CD14-positive monocyte (primary cell): ENCODE data around the gene ERI2. TPM values are rescaled to one million over a fixed set of nuclear protein-coding genes. Genes with fewer than 3 reads are reported as not detected.

Experiments
- DNase-seq, 3 donors: peaks; one replicate each; pipeline ENCODE4 v3.0.0-alpha.2; 2011 to 2022
- H2AFZ ChIP-seq: 2 replicates; pipeline ENCODE4 v1.6.0; 2012; ENCODE audit warnings: mild to moderate bottlenecking, low read depth, low read length, inconsistent platforms; ENCODE audit not compliant: insufficient read depth, poor library complexity, severe bottlenecking
- H3K27ac ChIP-seq, 2 donors: 1 replicate in 1 of 2; 2 replicates in 1 of 2; pipeline ENCODE4 v1.5.1; 2012 to 2013; ENCODE audit warnings: low read length in 2 of 2, control low read depth in 1 of 2, inconsistent platforms in 1 of 2, low read depth in 1 of 2, mild to moderate bottlenecking in 1 of 2
- H3K27me3 ChIP-seq, 2 donors: one replicate each; pipeline versions ENCODE4 v1.6.0 to v1.6.1; 2011 to 2013; ENCODE audit warnings: low read length in 2 of 2; ENCODE audit not compliant: control insufficient read depth in 2 of 2, insufficient read depth in 2 of 2
- H3K36me3 ChIP-seq, 2 donors: replicated peaks in 1 of 2; 1 replicate in 1 of 2; 2 replicates in 1 of 2; pipeline versions ENCODE4 v1.5.1 to v1.6.1; 2012 to 2013; ENCODE audit warnings: low read length in 2 of 2, control low read depth in 1 of 2, inconsistent platforms in 1 of 2, mild to moderate bottlenecking in 1 of 2; ENCODE audit not compliant: insufficient read depth in 2 of 2, control insufficient read depth in 1 of 2
- H3K4me1 ChIP-seq, 2 donors: 1 replicate in 1 of 2; 2 replicates in 1 of 2; pipeline versions ENCODE4 v1.5.1 to v1.6.1; 2012 to 2013; ENCODE audit warnings: low read length in 2 of 2, control low read depth in 1 of 2, inconsistent platforms in 1 of 2, mild to moderate bottlenecking in 1 of 2, moderate library complexity in 1 of 2; ENCODE audit not compliant: insufficient read depth in 2 of 2, control insufficient read depth in 1 of 2
- H3K4me2 ChIP-seq: replicated peaks from 2 replicates; pipeline ENCODE3; 2012; ENCODE audit warnings: low read length, moderate library complexity, mild to moderate bottlenecking; ENCODE audit not compliant: poor library complexity, severe bottlenecking; ENCODE audit errors: extremely low read depth
- H3K4me3 ChIP-seq, 3 experiments: fragments of 200-600 bp in 1 of 3; sonication (generic) in 1 of 3; replicated peaks in 1 of 3; 1 replicate in 2 of 3; 2 replicates in 1 of 3; pipeline ENCODE4 v1.5.1; 2011 to 2013; ENCODE audit warnings: low read length in 3 of 3, mild to moderate bottlenecking in 3 of 3, control low read depth in 2 of 3, low read depth in 2 of 3, inconsistent platforms in 1 of 3, moderate library complexity in 1 of 3
- H3K79me2 ChIP-seq: 2 replicates; pipeline ENCODE4 v1.6.0; 2012; ENCODE audit warnings: mild to moderate bottlenecking, control low read depth, inconsistent platforms, low read length, moderate library complexity; ENCODE audit not compliant: insufficient read depth
- H3K9ac ChIP-seq: 2 replicates; pipeline ENCODE4 v1.6.0; 2017; ENCODE audit warnings: low read length, mild to moderate bottlenecking; ENCODE audit not compliant: insufficient read depth, poor library complexity, severe bottlenecking
- H3K9me3 ChIP-seq, 2 donors: replicated peaks in 1 of 2; 1 replicate in 1 of 2; 2 replicates in 1 of 2; pipeline versions ENCODE4 v1.5.1 to v1.6.1; 2012 to 2013; ENCODE audit warnings: low read length in 2 of 2, control low read depth in 1 of 2; ENCODE audit not compliant: control insufficient read depth in 1 of 2, insufficient read depth in 1 of 2
- H4K20me1 ChIP-seq: 2 replicates; pipeline ENCODE4 v1.6.0; 2012; ENCODE audit warnings: mild to moderate bottlenecking, low read length, control low read depth, moderate library complexity; ENCODE audit not compliant: insufficient read depth
- H3K27ac Mint-ChIP-seq, 7 donors: one replicate each; pipeline ENCODE4 v1.8.0; 2020; ENCODE audit warnings: mild to moderate bottlenecking in 7 of 7, mixed read lengths in 7 of 7, moderate library complexity in 6 of 7, inconsistent platforms in 2 of 7
- H3K27me3 Mint-ChIP-seq, 3 donors: one replicate each; pipeline ENCODE4 v1.8.0; 2021 to 2022; ENCODE audit warnings: low read depth in 3 of 3, mild to moderate bottlenecking in 3 of 3, mixed read lengths in 3 of 3, moderate library complexity in 3 of 3, inconsistent platforms in 1 of 3
- H3K36me3 Mint-ChIP-seq, 2 donors: one replicate each; pipeline ENCODE4 v1.8.0; 2020; ENCODE audit warnings: mixed read lengths in 2 of 2, inconsistent platforms in 1 of 2, mild to moderate bottlenecking in 1 of 2
- H3K4me1 Mint-ChIP-seq: one replicate; pipeline ENCODE4 v1.8.0; 2020; ENCODE audit warnings: mild to moderate bottlenecking, mixed read lengths
- H3K4me3 Mint-ChIP-seq, 2 donors: one replicate each; pipeline ENCODE4 v1.8.0; 2020; ENCODE audit warnings: mild to moderate bottlenecking in 2 of 2, mixed read lengths in 2 of 2, moderate library complexity in 1 of 2
- H3K9me3 Mint-ChIP-seq, 7 donors: one replicate each; pipeline ENCODE4 v1.8.0; 2020 to 2022; ENCODE audit warnings: mixed read lengths in 7 of 7, mild to moderate bottlenecking in 6 of 7, moderate library complexity in 6 of 7, inconsistent platforms in 2 of 7
- WGBS: methylation state at CpG from one replicate; pipeline ENCODE4 v1.1.5; 2013; ENCODE audit warnings: missing lambda C conversion rate; ENCODE audit not compliant: insufficient coverage; 5-methylcytosine and 5-hydroxymethylcytosine counted together
- intact Hi-C, 2 donors: fragments of 100-400 bp; cut with micrococcal nuclease; formaldehyde crosslinking; loops; one replicate each; pipeline versions ENCODE4 v1.15.0 to v1.15.1; 2023
- polyA plus RNA-seq, 3 donors: library from polyadenylated mRNA; depleted of rRNA in 1 of 3; unstranded in 2 of 3; stranded (reverse) in 1 of 3; fragments of 300-500 nt in 2 of 3; fragments of >200 nt in 1 of 3; fragmentation: Illumina TruSeq in 2 of 3; gene quantifications; 1 replicate in 2 of 3; 2 replicates in 1 of 3; pipeline ENCODE4 v1.2.3, GENCODE V29; 2012 to 2021
- TF ChIP-seq, protein P1 (sequence below): fragments of 200-600 bp; IDR thresholded peaks from one replicate; pipeline ENCODE4 v1.8.0; 2022; ENCODE audit warnings: antibody characterized with exemption, mild to moderate bottlenecking

Gene ERI2
- polyA plus RNA-seq, 3 donors = 4.0 to 10.5 (median 10.4) TPM

GRCh38 chr16:20755238-20755637 is 51.0 kb downstream of the ERI2 start:
- no peak for DNase-seq
- no peaks in the 10 kb centered on the region for H3K9me3 ChIP-seq
- no peak overlapping the region for H3K4me2 ChIP-seq
- H3K4me3 Mint-ChIP-seq = no peak overlapping the region
- H3K9me3 Mint-ChIP-seq = peaks cover 2 to 14% (median 7%) of the 10 kb centered on the region in 7 donors
- intact Hi-C loops = no loop called here
- TF ChIP-seq, protein P1, sequence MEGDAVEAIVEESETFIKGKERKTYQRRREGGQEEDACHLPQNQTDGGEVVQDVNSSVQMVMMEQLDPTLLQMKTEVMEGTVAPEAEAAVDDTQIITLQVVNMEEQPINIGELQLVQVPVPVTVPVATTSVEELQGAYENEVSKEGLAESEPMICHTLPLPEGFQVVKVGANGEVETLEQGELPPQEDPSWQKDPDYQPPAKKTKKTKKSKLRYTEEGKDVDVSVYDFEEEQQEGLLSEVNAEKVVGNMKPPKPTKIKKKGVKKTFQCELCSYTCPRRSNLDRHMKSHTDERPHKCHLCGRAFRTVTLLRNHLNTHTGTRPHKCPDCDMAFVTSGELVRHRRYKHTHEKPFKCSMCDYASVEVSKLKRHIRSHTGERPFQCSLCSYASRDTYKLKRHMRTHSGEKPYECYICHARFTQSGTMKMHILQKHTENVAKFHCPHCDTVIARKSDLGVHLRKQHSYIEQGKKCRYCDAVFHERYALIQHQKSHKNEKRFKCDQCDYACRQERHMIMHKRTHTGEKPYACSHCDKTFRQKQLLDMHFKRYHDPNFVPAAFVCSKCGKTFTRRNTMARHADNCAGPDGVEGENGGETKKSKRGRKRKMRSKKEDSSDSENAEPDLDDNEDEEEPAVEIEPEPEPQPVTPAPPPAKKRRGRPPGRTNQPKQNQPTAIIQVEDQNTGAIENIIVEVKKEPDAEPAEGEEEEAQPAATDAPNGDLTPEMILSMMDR = no peak
- no peak overlapping the region for H2AFZ ChIP-seq
- H3K9ac ChIP-seq = no peak overlapping the region
- H3K36me3 ChIP-seq = no peaks in the 10 kb centered on the region
- no peaks in the 10 kb centered on the region for H3K27me3 ChIP-seq
- H4K20me1 ChIP-seq = no peaks in the 10 kb centered on the region
- H3K27ac Mint-ChIP-seq = no peak overlapping the region
- peaks cover 12 to 28% of the 10 kb centered on the region in 2 donors for H3K4me1 ChIP-seq
- peaks cover 21% of the 10 kb centered on the region for H3K4me1 Mint-ChIP-seq
- no peaks in the 10 kb centered on the region for H3K79me2 ChIP-seq
- H3K27me3 Mint-ChIP-seq = peaks cover 0 to 2% (median 1%) of the 10 kb centered on the region in 3 donors
- WGBS = no CpG with 5 or more reads among the region's 1 CpG
- no peak overlapping the region for H3K27ac ChIP-seq
- H3K4me3 ChIP-seq = no peak overlapping the region
- peaks cover 0 to 9% of the 10 kb centered on the region in 2 donors for H3K36me3 Mint-ChIP-seq

DNA sequence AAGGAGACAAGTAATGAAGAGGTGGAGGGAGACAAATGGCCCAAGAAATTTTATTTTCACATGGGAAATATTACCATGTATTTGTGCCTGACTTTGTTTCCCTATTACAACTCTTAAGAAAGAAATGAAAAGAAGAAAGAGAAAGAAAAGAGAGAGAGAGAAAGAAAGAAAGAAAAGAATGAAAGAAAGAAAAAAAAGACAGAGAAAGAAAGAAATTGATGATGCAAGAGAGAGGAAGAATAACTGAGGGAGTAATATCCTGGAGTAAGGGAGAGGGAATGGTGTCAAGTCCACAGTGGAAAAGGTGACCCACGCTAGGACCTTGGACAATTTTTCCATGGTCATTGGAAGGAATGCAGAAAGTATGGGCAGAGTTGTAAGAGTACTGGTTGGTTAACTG is 52.5 kb downstream of the ERI2 start:
- Histone ChIP-seq H3K9ac (no peak overlapping the region), H3K4me2 (no peak overlapping the region), H3K27me3 (no peaks in the 10 kb centered on the region), H3K4me3 (no peak overlapping the region), H3K27ac (peak overlapping the region in 1 of 2 donors; percentile 6), H4K20me1 (no peaks in the 10 kb centered on the region), H2AFZ (no peak overlapping the region), H3K4me1 (peaks cover 12 to 29% of the 10 kb centered on the region in 2 donors), H3K36me3 (no peaks in the 10 kb centered on the region), H3K79me2 (no peaks in the 10 kb centered on the region), H3K9me3 (no peaks in the 10 kb centered on the region)
- intact Hi-C loops = no loop called here
- WGBS = 100% methylated on average over 1 of the region's 1 CpG
- peaks cover 0 to 3% (median 2%) of the 10 kb centered on the region in 7 donors for H3K9me3 Mint-ChIP-seq
- TF ChIP-seq, protein P1 = no peak
- no peak overlapping the region for H3K27ac Mint-ChIP-seq
- H3K4me3 Mint-ChIP-seq = no peak overlapping the region
- peaks cover 0 to 8% of the 10 kb centered on the region in 2 donors for H3K36me3 Mint-ChIP-seq
- H3K27me3 Mint-ChIP-seq = peaks cover 0 to 2% (median 1%) of the 10 kb centered on the region in 3 donors
- H3K4me1 Mint-ChIP-seq = peaks cover 24% of the 10 kb centered on the region
- no peak for DNase-seq
